ENCODE results near the gene PLEKHM2. TPM values are rescaled to one million over a fixed set of nuclear protein-coding genes. Genes with fewer than 3 reads are reported as not detected.
A peak's percentile ranks its signal among the peaks of the same experiment; 100 is the strongest.

The PLEKHM2 gene
- total RNA-seq, 1 donor from 2014 or later = 90.9 TPM

- no peaks in the 10 kb centered on the region for H3K9me3 ChIP-seq
- ATAC-seq (no peak), DNase-seq (no peak)
- H3K4me3 ChIP-seq = no peak overlapping the region
- H3K4me1 ChIP-seq = peaks cover 22% of the 10 kb centered on the region
- no peaks in the 10 kb centered on the region for H3K27me3 ChIP-seq
- H3K27ac ChIP-seq = peak overlapping the region; percentile 36
- H3K36me3 ChIP-seq = peaks cover 32% of the 10 kb centered on the region
- intact Hi-C loops (cut with DNase I) = no loop called here
- no peak for TF ChIP-seq CTCF (IDR thresholded peaks at IDR 0.05)
Measured at GRCh38 chr1:15736892-15737261, 52.8 kb downstream of the PLEKHM2 start.

GRCh38 chr1:15737324-15738319 lies 53.5 kb downstream of the PLEKHM2 start:
- intact Hi-C loops (cut with DNase I) = no loop called here
- Histone ChIP-seq H3K9me3 (no peaks in the 10 kb centered on the region), H3K36me3 (peaks cover 25% of the 10 kb centered on the region), H3K27ac (no peak overlapping the region), H3K4me3 (no peak overlapping the region), H3K4me1 (peaks cover 22% of the 10 kb centered on the region), H3K27me3 (no peaks in the 10 kb centered on the region)
- no peak for ATAC-seq
- TF ChIP-seq CTCF (IDR thresholded peaks at IDR 0.05) = no peak
- DNase-seq = no peak

GRCh38 chr1:15738416-15739113 lies 54.4 kb downstream of the PLEKHM2 start:
- no peak for DNase-seq
- no peak overlapping the region for H3K27ac ChIP-seq
- H3K36me3 ChIP-seq = peaks cover 15% of the 10 kb centered on the region
- H3K4me3 ChIP-seq = no peak overlapping the region
- no peak for TF ChIP-seq CTCF (IDR thresholded peaks at IDR 0.05)
- ATAC-seq = no peak
- no peaks in the 10 kb centered on the region for H3K9me3 ChIP-seq
- no peaks in the 10 kb centered on the region for H3K27me3 ChIP-seq
- intact Hi-C loops (cut with DNase I) = no loop called here
- H3K4me1 ChIP-seq = peaks cover 22% of the 10 kb centered on the region

- no peaks in the 10 kb centered on the region for H3K9me3 ChIP-seq
- H3K36me3 ChIP-seq = peaks cover 8% of the 10 kb centered on the region
- ATAC-seq (no peak), DNase-seq (no peak)
- no peak overlapping the region for H3K4me3 ChIP-seq
- H3K4me1 ChIP-seq = peaks cover 22% of the 10 kb centered on the region
- no peak overlapping the region for H3K27ac ChIP-seq
- intact Hi-C loops (cut with DNase I) = no loop called here
- no peaks in the 10 kb centered on the region for H3K27me3 ChIP-seq
- no peak for TF ChIP-seq CTCF (IDR thresholded peaks at IDR 0.05)
Measured at GRCh38 chr1:15739259-15739658, 55.1 kb downstream of the PLEKHM2 start.

- Histone ChIP-seq H3K27ac (no peak overlapping the region), H3K4me3 (no peak overlapping the region), H3K9me3 (no peaks in the 10 kb centered on the region), H3K4me1 (peaks cover 22% of the 10 kb centered on the region), H3K36me3 (peaks cover 4% of the 10 kb centered on the region), H3K27me3 (no peaks in the 10 kb centered on the region)
- ATAC-seq (no peak), DNase-seq (no peak)
- intact Hi-C loops (cut with DNase I) = no loop called here
- no peak for TF ChIP-seq CTCF (IDR thresholded peaks at IDR 0.05)
Measured at GRCh38 chr1:15739745-15740144, 55.6 kb downstream of the PLEKHM2 start.

Data from upper lobe of right lung (tissue), 1 donor.